Hepatocyte (in vitro differentiated cells): ENCODE measurements around the gene CTNNA3. TPM values are rescaled to one million over a fixed set of nuclear protein-coding genes. Genes with fewer than 3 reads are reported as not detected.

ENCODE experiments used
- DNase-seq: peaks from one replicate; pipeline ENCODE4 v3.0.0-alpha.2; 2016; ENCODE audit warnings: low spot score
- H2AFZ ChIP-seq: fragments of 200-600 bp; sonication (generic); 2 replicates; pipeline ENCODE4 v1.6.0; 2016; ENCODE audit warnings: antibody characterized with exemption, mild to moderate bottlenecking
- H3K27ac ChIP-seq: fragments of 200-600 bp; sonication (generic); 2 replicates; pipeline ENCODE4 v1.5.1; 2016; ENCODE audit warnings: mild to moderate bottlenecking
- H3K27me3 ChIP-seq: fragments of 200-600 bp; sonication (generic); 2 replicates; pipeline ENCODE4 v1.6.1; 2016
- H3K36me3 ChIP-seq: fragments of 200-600 bp; sonication (generic); replicated peaks from 2 replicates; pipeline ENCODE4 v1.5.1; 2016; ENCODE audit warnings: low read depth; ENCODE audit not compliant: insufficient read depth
- H3K4me1 ChIP-seq: fragments of 200-600 bp; sonication (generic); 2 replicates; pipeline ENCODE4 v1.5.1; 2016; ENCODE audit warnings: mild to moderate bottlenecking, moderate library complexity; ENCODE audit not compliant: insufficient read depth
- H3K4me2 ChIP-seq: fragments of 200-600 bp; sonication (generic); 2 replicates; pipeline ENCODE4 v1.6.0; 2016
- H3K4me3 ChIP-seq: fragments of 200-600 bp; sonication (generic); 2 replicates; pipeline ENCODE4 v1.5.1; 2016; ENCODE audit warnings: mild to moderate bottlenecking
- H3K79me2 ChIP-seq: fragments of 200-600 bp; sonication (generic); 2 replicates; pipeline ENCODE4 v1.6.0; 2017; ENCODE audit warnings: mild to moderate bottlenecking
- H3K9me2 ChIP-seq: fragments of 200-600 bp; sonication (generic); replicated peaks from 2 replicates; pipeline ENCODE4 v1.6.0; 2017; ENCODE audit warnings: mild to moderate bottlenecking; ENCODE audit not compliant: insufficient read depth
- H3K9me3 ChIP-seq: fragments of 200-600 bp; sonication (generic); 2 replicates; pipeline ENCODE4 v1.5.1; 2016; ENCODE audit warnings: low read depth, mild to moderate bottlenecking
- H4K20me1 ChIP-seq: fragments of 200-600 bp; sonication (generic); 2 replicates; pipeline ENCODE4 v1.6.0; 2016; ENCODE audit warnings: mild to moderate bottlenecking; ENCODE audit not compliant: insufficient read depth, poor library complexity, severe bottlenecking
- CTCF ChIP-seq: fragments of 200-600 bp; sonication (generic); IDR thresholded peaks from 2 replicates; pipeline ENCODE4 v1.5.1; 2016; ENCODE audit warnings: antibody characterized with exemption, mild to moderate bottlenecking; ENCODE audit not compliant: poor library complexity
- EZH2 ChIP-seq: fragments of 200-600 bp; sonication (generic); IDR thresholded peaks from 2 replicates; pipeline ENCODE4 v1.6.1; 2016; ENCODE audit warnings: antibody characterized with exemption, mild to moderate bottlenecking, borderline replicate concordance
- EZH2phosphoT487 ChIP-seq: fragments of 200-600 bp; sonication (generic); IDR thresholded peaks from one replicate; pipeline ENCODE4 v1.6.1; 2018; ENCODE audit warnings: antibody characterized with exemption, mild to moderate bottlenecking, low read depth, moderate library complexity; ENCODE audit not compliant: unreplicated experiment, severe bottlenecking
- WGBS: methylation state at CpG from one replicate; pipeline ENCODE4 v1.1.6; 2016; ENCODE audit warnings: low lambda C conversion rate; ENCODE audit errors: missing lambda C conversion rate; 5-methylcytosine and 5-hydroxymethylcytosine counted together
- polyA plus RNA-seq: library from polyadenylated mRNA; unstranded; fragments of >200 nt; fragmentation: Nextera tagmentation; extraction: Ambion mirVana; gene quantifications from 2 replicates; pipeline ENCODE4 v1.2.1, GENCODE V29; 2016
- total RNA-seq: library from RNA; depleted of rRNA; stranded (reverse); fragments of >200 nt; gene quantifications from 2 replicates; pipeline ENCODE4 v1.2.3, GENCODE V29; 2014

The CTNNA3 gene
- total and polyA plus RNA-seq, 2 experiments from 2014 or later = 12.9 to 25.9 TPM

- Histone ChIP-seq H3K4me3 (no peak overlapping the region), H3K4me1 (no peaks in the 10 kb centered on the region), H3K27ac (no peak overlapping the region), H3K9me2 (no peaks in the 10 kb centered on the region), H2AFZ (no peak overlapping the region), H3K36me3 (no peaks in the 10 kb centered on the region), H3K79me2 (no peaks in the 10 kb centered on the region), H3K9me3 (no peaks in the 10 kb centered on the region), H3K4me2 (no peak overlapping the region), H4K20me1 (no peaks in the 10 kb centered on the region), H3K27me3 (no peaks in the 10 kb centered on the region)
- no peak for DNase-seq
- TF ChIP-seq CTCF (no peak), EZH2phosphoT487 (no peak), EZH2 (no peak)
- WGBS = 87% methylated on average over 1 of the region's 1 CpG
These were observed 872.7 kb downstream of the CTNNA3 start for GRCh38 chr10:66823301-66823700.

GRCh38 chr10:66822801-66823200 is 873.2 kb downstream of the CTNNA3 start:
- H3K36me3 ChIP-seq = no peaks in the 10 kb centered on the region
- no peak for DNase-seq
- no peak overlapping the region for H3K27ac ChIP-seq
- no peak for TF ChIP-seq EZH2phosphoT487
- no peaks in the 10 kb centered on the region for H4K20me1 ChIP-seq
- H3K4me1 ChIP-seq = no peaks in the 10 kb centered on the region
- H2AFZ ChIP-seq = no peak overlapping the region
- H3K27me3 ChIP-seq = no peaks in the 10 kb centered on the region
- H3K79me2 ChIP-seq = no peaks in the 10 kb centered on the region
- H3K9me3 ChIP-seq = no peaks in the 10 kb centered on the region
- no peaks in the 10 kb centered on the region for H3K9me2 ChIP-seq
- 67% methylated on average over 1 of the region's 1 CpG for WGBS
- H3K4me2 ChIP-seq = no peak overlapping the region
- H3K4me3 ChIP-seq = no peak overlapping the region

- Histone ChIP-seq H2AFZ (no peak overlapping the region), H3K9me3 (no peaks in the 10 kb centered on the region), H3K4me2 (no peak overlapping the region), H3K36me3 (no peaks in the 10 kb centered on the region), H3K27ac (no peak overlapping the region), H3K79me2 (no peaks in the 10 kb centered on the region), H3K4me3 (no peak overlapping the region), H3K27me3 (no peaks in the 10 kb centered on the region), H3K4me1 (no peaks in the 10 kb centered on the region), H4K20me1 (no peaks in the 10 kb centered on the region), H3K9me2 (no peaks in the 10 kb centered on the region)
- TF ChIP-seq CTCF (no peak), EZH2phosphoT487 (no peak), EZH2 (no peak)
- DNase-seq = no peak
These were observed 876.3 kb downstream of the CTNNA3 start for GRCh38 chr10:66819691-66820090.

- TF ChIP-seq EZH2phosphoT487 = no peak
- TF ChIP-seq CTCF = no peak
- TF ChIP-seq EZH2 = no peak
- 82% methylated on average over 2 of the region's 2 CpGs for WGBS
- H3K9me2 ChIP-seq = no peaks in the 10 kb centered on the region
- H3K4me2 ChIP-seq = no peak overlapping the region
- no peak overlapping the region for H3K4me3 ChIP-seq
- no peak overlapping the region for H3K27ac ChIP-seq
- H3K79me2 ChIP-seq = no peaks in the 10 kb centered on the region
- H3K4me1 ChIP-seq = no peaks in the 10 kb centered on the region
- H3K36me3 ChIP-seq = no peaks in the 10 kb centered on the region
- no peaks in the 10 kb centered on the region for H3K9me3 ChIP-seq
- no peak for DNase-seq
- no peaks in the 10 kb centered on the region for H3K27me3 ChIP-seq
- no peaks in the 10 kb centered on the region for H4K20me1 ChIP-seq
- no peak overlapping the region for H2AFZ ChIP-seq
These were observed 882.9 kb downstream of the CTNNA3 start for GRCh38 chr10:66813122-66813521.
